Type B pancreatic cell (in vitro differentiated cells): Measurements from ENCODE around the gene TMSB4Y. TPM values are rescaled to one million over a fixed set of nuclear protein-coding genes. Genes with fewer than 3 reads are reported as not detected.

ENCODE experiments used
- DNase-seq: peaks from one replicate; pipeline ENCODE4 v3.0.0; 2021; ENCODE audit warnings: mixed read lengths; ENCODE audit not compliant: unreplicated experiment; ENCODE audit errors: extremely low spot score
- H3K27ac Mint-ChIP-seq: 2 replicates; pipeline ENCODE4 v1.8.0; 2021; ENCODE audit warnings: mild to moderate bottlenecking, mixed read lengths
- H3K27me3 Mint-ChIP-seq: 2 replicates; pipeline ENCODE4 v1.8.0; 2021; ENCODE audit warnings: mixed read lengths
- H3K36me3 Mint-ChIP-seq: 2 replicates; pipeline ENCODE4 v1.8.0; 2021; ENCODE audit warnings: mixed read lengths
- H3K4me1 Mint-ChIP-seq: one replicate; pipeline ENCODE4 v1.8.0; 2021; ENCODE audit warnings: mixed read lengths; ENCODE audit not compliant: unreplicated experiment
- H3K4me3 Mint-ChIP-seq: 2 replicates; pipeline ENCODE4 v1.8.0; 2021; ENCODE audit warnings: mild to moderate bottlenecking, mixed read lengths
- H3K9me3 Mint-ChIP-seq: 2 replicates; pipeline ENCODE4 v1.8.0; 2021; ENCODE audit warnings: mixed read lengths
- CTCF ChIP-seq: fragments of 200-600 bp; sonication (generic); conservative IDR thresholded peaks from 2 replicates; pipeline ENCODE4 v1.5.0; 2021; ENCODE audit warnings: antibody characterized with exemption, mild to moderate bottlenecking
- long read RNA-seq: library from polyadenylated mRNA; unstranded; transcript quantifications from one replicate; pipeline ENCODE4 v2.0.0, GENCODE V29; 2020
- total RNA-seq: library from RNA; stranded (reverse); gene quantifications from 2 replicates; pipeline ENCODE4 v1.2.1, GENCODE V29; 2021; ENCODE audit warnings: low replicate concordance

The TMSB4Y gene
- not detected in 2 replicates for total RNA-seq
- long read RNA-seq, result 0 reads

GRCh38 chrY:13703568-13703968, at the start of gene TMSB4Y:
TSS of gene TMSB4Y (plus strand) at chrY:13703899.
- no peaks in the 10 kb centered on the region for H3K4me1 Mint-ChIP-seq
- DNase-seq, result no peak
- no peak within 1 kb of the TSS for H3K4me3 Mint-ChIP-seq

GRCh38 chrY:13664162-13664561, 39.5 kb upstream of the TMSB4Y start:
- DNase-seq, result no peak
- Mint-ChIP-seq H3K4me3 (no peak overlapping the region), H3K9me3 (no peaks in the 10 kb centered on the region), H3K27me3 (no peaks in the 10 kb centered on the region), H3K4me1 (no peaks in the 10 kb centered on the region), H3K36me3 (no peaks in the 10 kb centered on the region), H3K27ac (no peak overlapping the region)
- TF ChIP-seq CTCF, result no peak

More at GRCh38 chrY:13703568-13703968, at the start of gene TMSB4Y:
- no peak within 1 kb of the TSS for H3K27ac Mint-ChIP-seq
- no peak for TF ChIP-seq CTCF
- H3K27me3 Mint-ChIP-seq, result no peaks in the 10 kb centered on the region
- H3K9me3 Mint-ChIP-seq, result no peaks in the 10 kb centered on the region
- no peaks in the 10 kb centered on the region for H3K36me3 Mint-ChIP-seq

DNA sequence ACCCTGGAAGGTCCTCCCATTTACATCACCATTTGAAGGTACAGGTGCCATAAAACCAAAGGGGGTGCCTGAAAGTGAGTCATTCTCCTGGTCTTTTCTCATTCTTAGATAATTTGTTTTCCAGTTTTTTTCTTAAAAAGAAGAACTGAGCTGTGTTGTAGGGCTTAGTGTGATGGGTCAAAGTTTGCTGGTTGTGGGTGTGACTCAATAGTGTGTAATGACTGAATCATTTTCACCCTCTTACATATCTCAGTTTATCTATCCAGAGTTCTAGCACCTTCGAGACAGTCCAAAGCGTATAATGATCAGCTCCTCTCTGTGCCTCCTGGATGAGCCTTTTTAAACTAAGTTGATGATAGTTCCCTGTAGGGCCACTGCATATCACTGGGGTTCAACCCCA, 32.6 kb upstream of the TMSB4Y start:
- Mint-ChIP-seq H3K4me3 (no peak overlapping the region), H3K27ac (no peak overlapping the region), H3K4me1 (no peaks in the 10 kb centered on the region), H3K9me3 (no peaks in the 10 kb centered on the region), H3K27me3 (no peaks in the 10 kb centered on the region), H3K36me3 (no peaks in the 10 kb centered on the region)
- DNase-seq, result no peak
- TF ChIP-seq CTCF, result no peak

DNA sequence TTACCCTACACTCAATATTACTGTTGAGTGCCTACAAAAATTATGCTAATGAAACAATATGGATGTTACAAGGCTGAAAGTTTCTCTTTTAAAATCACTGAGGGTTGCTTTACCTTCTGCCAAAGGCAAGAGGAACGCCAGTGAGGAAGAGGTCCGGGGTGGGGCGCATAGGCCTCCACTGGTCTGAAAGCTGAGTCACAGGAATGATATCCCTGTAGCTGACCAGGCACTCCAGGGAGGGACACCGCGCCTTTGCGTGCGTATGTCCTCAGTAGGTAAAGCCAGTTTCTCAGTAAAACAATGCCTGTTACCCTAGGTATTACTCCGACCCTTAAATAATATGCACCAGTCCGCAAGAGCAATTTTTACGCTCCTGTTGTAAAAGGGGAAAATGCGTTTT, 1.4 kb upstream of the TMSB4Y start:
- H3K27me3 Mint-ChIP-seq, result no peaks in the 10 kb centered on the region
- H3K36me3 Mint-ChIP-seq, result no peaks in the 10 kb centered on the region
- no peaks in the 10 kb centered on the region for H3K4me1 Mint-ChIP-seq

DNA sequence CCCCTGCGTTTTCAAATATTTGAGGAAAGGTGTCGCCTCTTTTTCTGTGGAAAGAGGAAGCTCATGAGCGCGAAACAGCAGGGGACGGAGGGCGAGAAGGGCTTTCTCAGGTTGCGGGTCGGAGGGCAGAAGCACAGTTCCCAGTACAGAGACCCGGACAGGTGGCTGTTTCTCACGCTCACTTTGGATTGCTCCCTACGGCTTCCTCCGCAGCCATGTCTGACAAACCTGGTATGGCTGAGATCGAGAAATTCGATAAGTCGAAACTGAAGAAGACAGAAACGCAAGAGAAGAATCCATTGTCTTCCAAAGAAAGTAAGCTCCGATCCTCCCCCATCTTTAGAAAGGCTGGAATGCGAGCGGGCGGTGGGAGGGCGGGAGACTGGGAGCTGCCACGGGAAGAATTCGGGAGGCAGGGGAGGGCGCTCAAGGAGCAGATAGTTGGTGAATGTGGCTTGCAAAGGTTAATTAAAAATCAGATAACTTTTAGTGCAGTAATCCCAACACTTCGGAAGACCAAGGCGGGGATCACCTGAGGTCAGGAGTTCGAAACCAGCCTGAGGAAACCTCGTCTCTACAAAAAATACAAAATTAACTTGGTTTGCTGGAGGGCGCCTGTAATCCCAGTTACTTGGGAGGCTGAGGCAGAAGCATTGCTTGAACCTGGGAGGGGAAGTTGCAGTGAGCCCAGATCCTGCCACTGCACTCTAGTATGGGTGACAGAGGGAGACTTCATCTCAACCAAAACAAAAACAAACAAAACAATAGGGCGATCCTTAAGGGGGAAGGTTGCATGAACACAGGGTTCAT, 627 bp downstream of the TMSB4Y start:
- Mint-ChIP-seq H3K4me1 (no peaks in the 10 kb centered on the region), H3K9me3 (no peaks in the 10 kb centered on the region), H3K4me3 (no peak overlapping the region), H3K27me3 (no peaks in the 10 kb centered on the region), H3K27ac (no peak overlapping the region), H3K36me3 (no peaks in the 10 kb centered on the region)
- no peak for DNase-seq
- TF ChIP-seq CTCF, result no peak

More for the DNA sequence above, 1.4 kb upstream of the TMSB4Y start:
- Mint-ChIP-seq H3K4me3 (no peak overlapping the region), H3K9me3 (no peaks in the 10 kb centered on the region), H3K27ac (no peak overlapping the region)
- no peak for DNase-seq
- no peak for TF ChIP-seq CTCF
